Muscle layer of colon (tissue), 2 donors: ENCODE results near the gene ADCY7.

ENCODE experiments used
- H3K27ac ChIP-seq: one replicate; pipeline ENCODE4 v1.7.0; 2013; ENCODE audit warnings: low read depth, mild to moderate bottlenecking, low read length, moderate library complexity
- H3K27me3 ChIP-seq, 2 donors: one replicate each; pipeline ENCODE4 v1.7.0; 2013; ENCODE audit warnings: low read length in 2 of 2, mild to moderate bottlenecking in 2 of 2; ENCODE audit not compliant: insufficient read depth in 2 of 2, control insufficient read depth in 1 of 2
- H3K36me3 ChIP-seq: one replicate; pipeline ENCODE4 v1.7.0; 2013; ENCODE audit warnings: mild to moderate bottlenecking, low read length; ENCODE audit not compliant: insufficient read depth
- H3K4me1 ChIP-seq: one replicate; pipeline ENCODE4 v1.7.0; 2013; ENCODE audit warnings: mild to moderate bottlenecking, low read length; ENCODE audit not compliant: insufficient read depth
- H3K4me3 ChIP-seq, 2 donors: one replicate each; pipeline ENCODE4 v1.7.0; 2013; ENCODE audit warnings: low read length in 2 of 2, low read depth in 1 of 2, mild to moderate bottlenecking in 1 of 2, moderate library complexity in 1 of 2
- H3K9ac ChIP-seq: one replicate; pipeline ENCODE4 v1.7.0; 2013; ENCODE audit warnings: low read length
- H3K9me3 ChIP-seq: one replicate; pipeline ENCODE4 v1.7.0; 2013; ENCODE audit warnings: mild to moderate bottlenecking, low read length
- donor health status: abdominal sarcoma.
- donor health status: Adenocarcinoma of cecum.

ADCY7 gene

GRCh38 chr16:50351116-50351515, 84.8 kb downstream of the ADCY7 start:
- H3K36me3 ChIP-seq: peaks cover 28% of the 10 kb centered on the region
- no peak overlapping the region for H3K9ac ChIP-seq
- H3K4me1 ChIP-seq: no peaks in the 10 kb centered on the region
- no peak overlapping the region for H3K27ac ChIP-seq
- no peak overlapping the region for H3K4me3 ChIP-seq
- no peaks in the 10 kb centered on the region for H3K27me3 ChIP-seq
- H3K9me3 ChIP-seq: no peaks in the 10 kb centered on the region

- Histone ChIP-seq H3K9me3 (no peaks in the 10 kb centered on the region), H3K4me1 (peaks cover 2% of the 10 kb centered on the region), H3K27me3 (no peaks in the 10 kb centered on the region), H3K9ac (no peak overlapping the region), H3K36me3 (peaks cover 28% of the 10 kb centered on the region), H3K27ac (no peak overlapping the region), H3K4me3 (no peak overlapping the region)
Measured at GRCh38 chr16:50351952-50352351, 85.6 kb downstream of the ADCY7 start.

- peaks cover 28% of the 10 kb centered on the region for H3K36me3 ChIP-seq
- H3K27me3 ChIP-seq: no peaks in the 10 kb centered on the region
- no peak overlapping the region for H3K9ac ChIP-seq
- H3K4me1 ChIP-seq: peaks cover 8% of the 10 kb centered on the region
- H3K27ac ChIP-seq: no peak overlapping the region
- H3K4me3 ChIP-seq: no peak overlapping the region
- H3K9me3 ChIP-seq: no peaks in the 10 kb centered on the region
Measured at GRCh38 chr16:50354082-50354481, 87.7 kb downstream of the ADCY7 start.

GRCh38 chr16:50354629-50355456, 88.5 kb downstream of the ADCY7 start:
- no peak overlapping the region for H3K27ac ChIP-seq
- H3K4me3 ChIP-seq: no peak overlapping the region
- peaks cover 13% of the 10 kb centered on the region for H3K4me1 ChIP-seq
- no peaks in the 10 kb centered on the region for H3K27me3 ChIP-seq
- peaks cover 26% of the 10 kb centered on the region for H3K36me3 ChIP-seq
- no peaks in the 10 kb centered on the region for H3K9me3 ChIP-seq
- no peak overlapping the region for H3K9ac ChIP-seq

- Histone ChIP-seq H3K9ac (no peak overlapping the region), H3K9me3 (no peaks in the 10 kb centered on the region), H3K36me3 (peaks cover 17% of the 10 kb centered on the region), H3K27me3 (no peaks in the 10 kb centered on the region), H3K4me1 (peaks cover 33% of the 10 kb centered on the region), H3K27ac (no peak overlapping the region), H3K4me3 (no peak overlapping the region)
Measured at GRCh38 chr16:50359626-50360025, 93.3 kb downstream of the ADCY7 start.

- Histone ChIP-seq H3K27ac (no peak overlapping the region), H3K36me3 (peaks cover 21% of the 10 kb centered on the region), H3K9me3 (no peaks in the 10 kb centered on the region), H3K4me3 (no peak overlapping the region), H3K9ac (no peak overlapping the region), H3K4me1 (peaks cover 39% of the 10 kb centered on the region), H3K27me3 (no peaks in the 10 kb centered on the region)
Measured at GRCh38 chr16:50360033-50360778, 93.9 kb downstream of the ADCY7 start.

GRCh38 chr16:50360779-50361178, 94.4 kb downstream of the ADCY7 start:
- H3K4me1 ChIP-seq: peaks cover 44% of the 10 kb centered on the region
- H3K9ac ChIP-seq: no peak overlapping the region
- H3K27me3 ChIP-seq: no peaks in the 10 kb centered on the region
- H3K4me3 ChIP-seq: no peak overlapping the region
- H3K36me3 ChIP-seq: peaks cover 25% of the 10 kb centered on the region
- H3K9me3 ChIP-seq: no peaks in the 10 kb centered on the region
- H3K27ac ChIP-seq: no peak overlapping the region

- peaks cover 25% of the 10 kb centered on the region for H3K36me3 ChIP-seq
Measured at GRCh38 chr16:50363656-50364055, 97.3 kb downstream of the ADCY7 start.

GRCh38 chr16:50365791-50366575, 99.6 kb downstream of the ADCY7 start:
- H3K27ac ChIP-seq: no peak overlapping the region
- H3K36me3 ChIP-seq: peaks cover 19% of the 10 kb centered on the region
- peak overlapping the region; percentile 7 for H3K9ac ChIP-seq
- no peak overlapping the region for H3K4me3 ChIP-seq
- H3K9me3 ChIP-seq: no peaks in the 10 kb centered on the region
- H3K27me3 ChIP-seq: no peaks in the 10 kb centered on the region
- H3K4me1 ChIP-seq: peaks cover 48% of the 10 kb centered on the region

More at GRCh38 chr16:50363656-50364055, 97.3 kb downstream of the ADCY7 start:
- H3K4me1 ChIP-seq: peaks cover 59% of the 10 kb centered on the region
- H3K27ac ChIP-seq: no peak overlapping the region
- H3K27me3 ChIP-seq: no peaks in the 10 kb centered on the region
- no peaks in the 10 kb centered on the region for H3K9me3 ChIP-seq
- H3K4me3 ChIP-seq: no peak overlapping the region
- H3K9ac ChIP-seq: no peak overlapping the region
